Measurements from ENCODE around the gene PLEKHJ1. TPM values are rescaled to one million over a fixed set of nuclear protein-coding genes. Genes with fewer than 3 reads are reported as not detected.
A peak's percentile ranks its signal among the peaks of the same experiment; 100 is the strongest.

Gene PLEKHJ1
- total and polyA plus RNA-seq, 3 donors from 2014 or later = 111 to 153 (median 126) TPM

GRCh38 chr19:2268861-2269243 is 32.7 kb upstream of the PLEKHJ1 start:
- no peak for TF ChIP-seq POLR2A (IDR thresholded peaks at IDR 0.05)
- TF ChIP-seq, protein P1, sequence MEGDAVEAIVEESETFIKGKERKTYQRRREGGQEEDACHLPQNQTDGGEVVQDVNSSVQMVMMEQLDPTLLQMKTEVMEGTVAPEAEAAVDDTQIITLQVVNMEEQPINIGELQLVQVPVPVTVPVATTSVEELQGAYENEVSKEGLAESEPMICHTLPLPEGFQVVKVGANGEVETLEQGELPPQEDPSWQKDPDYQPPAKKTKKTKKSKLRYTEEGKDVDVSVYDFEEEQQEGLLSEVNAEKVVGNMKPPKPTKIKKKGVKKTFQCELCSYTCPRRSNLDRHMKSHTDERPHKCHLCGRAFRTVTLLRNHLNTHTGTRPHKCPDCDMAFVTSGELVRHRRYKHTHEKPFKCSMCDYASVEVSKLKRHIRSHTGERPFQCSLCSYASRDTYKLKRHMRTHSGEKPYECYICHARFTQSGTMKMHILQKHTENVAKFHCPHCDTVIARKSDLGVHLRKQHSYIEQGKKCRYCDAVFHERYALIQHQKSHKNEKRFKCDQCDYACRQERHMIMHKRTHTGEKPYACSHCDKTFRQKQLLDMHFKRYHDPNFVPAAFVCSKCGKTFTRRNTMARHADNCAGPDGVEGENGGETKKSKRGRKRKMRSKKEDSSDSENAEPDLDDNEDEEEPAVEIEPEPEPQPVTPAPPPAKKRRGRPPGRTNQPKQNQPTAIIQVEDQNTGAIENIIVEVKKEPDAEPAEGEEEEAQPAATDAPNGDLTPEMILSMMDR (IDR thresholded peaks at IDR 0.05) = no peak
- Histone ChIP-seq H3K27ac (peak overlapping the region in 1 of 2 donors; percentile 84), H3K4me1 (peaks cover 28% of the 10 kb centered on the region), H3K9me3 (no peaks in the 10 kb centered on the region), H3K4me3 (peak overlapping the region; percentile 80 to 100), H3K36me3 (ENCODE audit: low read depth, missing control alignments) (no peaks in the 10 kb centered on the region), H3K27me3 (no peaks in the 10 kb centered on the region)
- intact Hi-C loops (cut with DNase I; ENCODE audit: low total_unique reads) = no loop called here
- 1 to 3% methylated on average over 12 to 19 of the region's 19 CpGs for WGBS, 2 donors
- DNase-seq = no peak

DNA sequence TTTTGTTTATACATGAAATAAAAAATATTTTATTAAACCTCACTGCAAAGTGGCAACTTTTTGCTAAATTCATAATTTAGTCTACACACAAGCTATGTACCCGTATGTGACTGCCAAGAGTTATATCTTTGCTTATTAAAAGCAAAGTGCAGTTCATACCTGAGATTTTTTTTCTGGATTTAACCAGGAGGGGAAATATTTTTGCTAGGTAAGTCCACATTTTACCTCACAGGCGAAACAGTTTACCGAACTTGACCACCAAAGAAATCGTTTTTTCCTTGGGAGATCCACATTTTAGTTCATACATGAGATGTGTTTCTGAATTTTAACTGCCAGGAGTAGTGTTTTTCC is 32.3 kb upstream of the PLEKHJ1 start:
- WGBS, 2 donors = 53 to 68% methylated on average over 4 of the region's 4 CpGs
- H3K27me3 ChIP-seq = no peaks in the 10 kb centered on the region
- H3K27ac ChIP-seq = peak overlapping the region in 1 of 2 donors; percentile 84
- no peaks in the 10 kb centered on the region for H3K36me3 ChIP-seq (ENCODE audit: low read depth, missing control alignments)
- intact Hi-C loops (cut with DNase I; ENCODE audit: low total_unique reads) = no loop called here
- H3K4me1 ChIP-seq = peaks cover 25% of the 10 kb centered on the region
- peak overlapping the region in 1 of 2 donors; percentile 80 for H3K4me3 ChIP-seq
- H3K9me3 ChIP-seq = no peaks in the 10 kb centered on the region
- no peak for DNase-seq
- no peak for TF ChIP-seq POLR2A (IDR thresholded peaks at IDR 0.05)
- TF ChIP-seq, protein P1 (IDR thresholded peaks at IDR 0.05) = peak in 1 of 3 experiments; percentile 7

- H3K27me3 ChIP-seq = no peaks in the 10 kb centered on the region
- 51 to 57% methylated on average over 16 to 18 of the region's 18 CpGs for WGBS, 2 donors
- H3K9me3 ChIP-seq = no peaks in the 10 kb centered on the region
- DNase-seq = peak; percentile 93
- no peak for TF ChIP-seq POLR2A (IDR thresholded peaks at IDR 0.05)
- H3K4me1 ChIP-seq = peaks cover 5% of the 10 kb centered on the region
- H3K36me3 ChIP-seq (ENCODE audit: low read depth, missing control alignments) = no peaks in the 10 kb centered on the region
- no peak overlapping the region for H3K4me3 ChIP-seq
- peak overlapping the region in 1 of 2 donors; percentile 59 for H3K27ac ChIP-seq
- intact Hi-C loops (cut with DNase I; ENCODE audit: low total_unique reads) = no loop called here
These were observed 30.3 kb upstream of the PLEKHJ1 start for GRCh38 chr19:2266183-2266993.

GRCh38 chr19:2261438-2262172 is 25.5 kb upstream of the PLEKHJ1 start:
- Histone ChIP-seq H3K4me3 (no peak overlapping the region), H3K27me3 (no peaks in the 10 kb centered on the region), H3K36me3 (ENCODE audit: low read depth, missing control alignments) (no peaks in the 10 kb centered on the region), H3K9me3 (no peaks in the 10 kb centered on the region), H3K4me1 (no peaks in the 10 kb centered on the region), H3K27ac (no peak overlapping the region)
- intact Hi-C loops (cut with DNase I; ENCODE audit: low total_unique reads) = no loop called here
- DNase-seq = no peak
- 77% methylated on average over 7 of the region's 7 CpGs for WGBS, 2 donors
- TF ChIP-seq, protein P1 (IDR thresholded peaks at IDR 0.05) = peak in 2 of 3 experiments; percentile 34 to 45
- no peak for TF ChIP-seq POLR2A (IDR thresholded peaks at IDR 0.05)

DNA sequence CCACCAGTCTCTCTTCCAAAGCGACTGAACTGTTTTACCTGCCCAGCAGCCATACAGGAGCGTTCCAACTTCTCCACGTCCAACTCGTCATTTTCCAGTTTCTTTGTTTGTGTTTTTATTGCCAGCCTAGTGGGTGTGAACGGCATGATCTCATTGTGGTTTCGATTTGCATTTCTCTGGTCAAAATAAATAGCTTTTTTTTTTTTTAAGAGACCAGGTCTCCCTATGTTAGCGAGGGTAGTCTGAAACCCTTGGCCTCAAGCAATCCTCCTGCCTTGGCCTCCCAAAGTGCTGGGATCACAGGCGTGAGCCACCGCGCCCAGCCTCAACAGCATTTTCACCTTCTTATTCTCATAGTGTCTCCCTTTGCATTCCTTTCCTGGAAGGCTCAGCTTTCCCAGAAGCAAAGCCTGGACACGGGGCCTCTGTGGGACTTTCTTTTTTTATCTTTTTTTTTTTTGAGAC is 24.2 kb upstream of the PLEKHJ1 start:
- no peak for TF ChIP-seq POLR2A (IDR thresholded peaks at IDR 0.05)
- TF ChIP-seq, protein P1 (IDR thresholded peaks at IDR 0.05) = no peak
- Histone ChIP-seq H3K9me3 (no peaks in the 10 kb centered on the region), H3K4me3 (no peak overlapping the region), H3K4me1 (no peaks in the 10 kb centered on the region), H3K27me3 (no peaks in the 10 kb centered on the region), H3K36me3 (ENCODE audit: low read depth, missing control alignments) (no peaks in the 10 kb centered on the region), H3K27ac (no peak overlapping the region)
- intact Hi-C loops (cut with DNase I; ENCODE audit: low total_unique reads) = no loop called here
- no peak for DNase-seq
- 90 to 92% methylated on average over 11 of the region's 11 CpGs for WGBS, 2 donors
